Measurements from ENCODE around the gene BET1.

Gene BET1

DNA sequence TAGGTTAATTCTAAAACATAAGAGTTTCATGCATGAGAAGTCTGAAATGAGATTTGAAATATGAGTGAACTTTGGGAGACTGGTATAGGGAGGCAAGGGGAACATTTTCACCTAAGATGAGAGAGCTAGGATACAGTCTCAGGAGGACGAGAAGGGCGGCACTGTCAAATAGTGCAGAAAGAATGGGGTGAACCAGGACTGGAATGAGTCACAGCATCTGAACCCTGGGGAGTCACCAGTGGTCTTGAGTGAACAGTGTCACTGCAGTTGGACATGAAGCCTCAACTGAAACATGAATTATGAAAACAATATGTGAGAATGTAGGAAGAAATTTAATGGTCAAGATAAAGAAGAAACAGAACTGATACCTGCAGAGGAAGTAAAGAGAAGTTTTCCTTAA is 48.9 kb downstream of the BET1 start:
- no peak for FAIRE-seq

DNA sequence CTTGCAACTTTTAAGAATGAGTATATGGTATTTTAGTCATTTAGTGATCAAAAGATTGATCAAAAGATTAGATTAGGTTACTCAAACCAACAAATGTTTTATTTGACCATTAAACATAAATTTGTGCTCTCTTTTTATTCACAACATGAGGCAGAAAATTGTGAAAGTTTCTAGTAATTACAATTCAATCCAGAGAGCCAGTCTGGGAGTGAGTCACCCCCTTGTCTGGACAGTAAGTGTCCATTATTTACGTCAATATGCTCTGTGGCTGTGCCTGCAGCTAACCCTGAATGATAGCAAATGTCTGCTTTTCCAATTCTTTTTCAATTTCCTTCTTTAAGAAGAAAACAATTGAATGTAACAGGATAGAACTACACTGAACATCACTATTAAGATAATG is 54.7 kb downstream of the BET1 start:
- no peak for FAIRE-seq

DNA sequence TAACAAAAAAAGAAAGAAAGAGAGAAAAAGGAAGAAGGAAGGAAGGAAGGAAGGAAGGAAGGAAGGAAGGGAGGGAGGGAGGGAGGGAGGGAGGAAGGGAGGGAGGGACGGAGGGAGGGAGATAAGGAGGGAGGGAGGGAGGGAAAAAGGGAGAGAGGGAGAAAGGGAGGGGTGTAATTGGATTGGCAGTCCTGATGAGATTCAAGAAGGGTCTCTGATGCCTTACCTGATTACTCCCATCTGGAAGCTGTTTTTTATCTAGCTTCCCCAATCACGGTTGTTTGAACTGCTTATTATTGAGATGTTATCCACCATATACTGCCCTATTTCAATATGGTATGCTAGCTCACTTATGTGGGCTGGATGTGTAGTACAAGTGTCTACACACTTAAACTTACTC is 55.3 kb downstream of the BET1 start:
- FAIRE-seq, result no peak

DNA sequence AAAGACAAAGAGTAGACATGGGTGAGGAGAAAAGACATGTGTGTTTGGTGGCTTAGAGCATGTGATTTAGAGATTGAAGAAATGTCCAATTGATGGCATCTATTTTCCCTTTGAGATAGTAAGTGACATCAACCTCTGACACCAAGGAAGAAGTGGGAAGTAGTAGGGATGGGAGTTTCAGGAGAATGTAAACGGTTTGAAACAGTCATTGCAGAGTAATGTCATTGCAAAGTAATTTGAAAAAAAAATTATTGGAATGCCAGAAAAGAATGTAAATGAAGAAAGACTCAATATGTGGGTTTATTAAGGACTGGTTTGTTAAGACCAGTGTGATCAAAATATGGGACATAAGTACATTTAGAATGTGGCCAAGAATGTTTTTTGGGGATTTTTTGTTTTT is 56.0 kb downstream of the BET1 start:
- no peak for FAIRE-seq

DNA sequence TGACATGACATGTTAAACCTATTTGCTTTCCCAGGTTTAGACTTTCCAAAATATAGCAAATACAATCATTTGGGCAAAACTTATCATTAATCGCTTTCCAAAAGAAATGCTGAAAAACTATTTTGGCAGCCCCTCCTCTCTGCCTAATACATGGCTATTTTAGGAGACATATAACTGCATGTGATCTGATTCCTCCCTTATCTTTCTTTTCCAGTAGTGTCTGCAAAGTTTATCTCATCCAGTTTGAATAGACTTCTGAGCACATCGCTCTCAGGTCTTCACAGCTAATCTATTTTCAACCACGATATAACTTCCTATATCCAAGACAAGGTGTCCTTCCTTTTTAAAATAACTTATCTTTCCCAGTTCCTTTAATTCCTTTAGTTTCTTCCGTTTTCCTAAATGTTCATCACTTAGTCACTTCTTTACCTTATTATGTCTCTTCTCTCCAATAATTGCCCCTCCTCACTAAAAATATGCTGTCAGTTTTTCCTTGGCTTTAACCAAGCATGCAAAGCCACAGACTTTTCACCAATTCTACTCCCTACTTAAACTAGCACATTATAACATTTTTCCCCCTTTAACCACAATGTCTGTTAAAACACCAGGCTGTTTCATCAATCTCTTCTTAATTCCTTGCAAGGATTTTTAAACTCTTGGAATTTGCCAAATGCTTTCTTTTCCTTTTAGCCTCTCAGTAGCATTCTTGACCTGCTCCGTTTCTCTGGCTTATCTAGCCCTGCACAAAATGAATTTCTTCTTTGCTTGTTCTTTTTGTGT is 58.2 kb downstream of the BET1 start:
- FAIRE-seq, result no peak

DNA sequence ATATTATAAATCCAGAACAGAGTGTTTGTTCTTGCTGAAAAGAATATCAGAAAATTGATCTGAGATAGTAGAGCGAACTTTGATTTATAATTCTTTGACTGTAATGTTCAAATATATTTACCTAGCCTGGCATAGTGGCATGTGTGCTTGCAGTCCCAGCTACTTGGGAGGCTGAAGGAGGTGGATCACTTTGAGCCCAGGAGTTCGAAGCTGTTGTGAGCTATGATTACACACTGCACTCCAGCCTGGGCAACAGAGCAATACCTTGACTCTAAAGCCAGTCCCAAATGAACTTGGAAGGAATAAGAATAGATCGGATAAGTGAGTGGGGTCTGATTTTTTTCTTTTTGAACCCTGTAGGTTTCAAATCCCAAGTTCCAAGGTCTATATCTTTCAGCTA is 59.1 kb downstream of the BET1 start:
- FAIRE-seq, result no peak

DNA sequence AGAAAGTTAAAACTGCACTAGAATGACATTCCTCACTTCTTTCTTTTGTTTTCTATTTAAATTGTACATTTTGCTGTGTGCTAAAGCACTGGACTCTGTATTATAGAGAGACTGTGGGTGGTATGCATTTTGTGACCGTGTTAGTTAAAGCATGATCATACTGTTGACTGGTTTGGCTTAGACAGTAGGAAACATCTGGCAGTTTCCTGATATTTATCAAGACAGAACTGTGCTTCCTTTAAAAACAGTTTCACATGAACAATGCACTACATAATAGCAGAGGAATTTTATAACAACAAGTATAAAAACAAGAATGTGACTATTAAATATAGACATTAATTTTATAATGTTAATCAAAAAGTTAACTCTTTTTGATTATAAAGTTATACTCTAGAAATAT is 59.5 kb downstream of the BET1 start:
- no peak for FAIRE-seq

DNA sequence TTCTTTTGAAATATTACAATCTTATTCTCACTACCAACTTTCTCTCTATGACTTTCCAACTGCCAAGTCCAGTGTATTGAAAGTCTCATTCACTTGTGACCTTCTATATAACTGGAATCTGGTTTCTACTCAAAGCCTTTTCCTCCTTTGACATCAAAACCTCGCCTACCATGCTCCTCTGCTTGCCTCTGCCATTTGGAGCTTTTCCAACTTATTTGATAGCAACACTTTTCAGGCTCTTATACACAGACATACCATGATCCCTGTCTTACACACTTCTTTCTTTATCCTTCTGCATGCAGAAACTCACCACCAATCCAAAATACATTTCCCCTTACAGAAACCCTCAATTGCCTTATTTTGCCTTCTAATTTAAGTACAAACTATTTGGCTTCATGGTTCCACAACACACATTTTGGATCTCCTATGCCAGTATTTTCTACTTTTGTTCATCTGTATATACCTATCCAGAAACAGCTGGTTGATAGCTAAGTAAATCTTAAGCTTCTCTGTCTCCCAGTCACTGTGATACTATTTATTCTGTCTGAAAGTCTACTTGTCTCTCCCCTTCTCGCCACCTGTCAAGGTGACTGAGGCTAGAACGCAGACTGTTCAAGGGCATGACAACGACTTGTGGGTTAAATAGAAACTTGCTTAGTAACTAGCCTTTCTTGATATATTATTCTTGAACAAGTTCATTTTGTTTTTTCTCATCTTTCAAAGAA is 60.2 kb downstream of the BET1 start:
- no peak for FAIRE-seq

All from G401.6 (cell line).